Fibroblast of lung (primary cell): ENCODE data around the gene KCNQ4.

Source experiments
- EZH2 ChIP-seq: IDR thresholded peaks from 2 replicates; pipeline ENCODE4 v1.5.1; 2012; ENCODE audit warnings: low read length, control low read depth, mild to moderate bottlenecking; ENCODE audit errors: missing control alignments
- TF ChIP-seq, protein P1 (sequence below), 2 donors: IDR thresholded peaks in 1 of 2; conservative IDR thresholded peaks in 1 of 2; 1 replicate in 1 of 2; 2 replicates in 1 of 2; pipeline ENCODE4 v1.5.1; 2011 to 2012; ENCODE audit warnings: low read length in 2 of 2, control low read depth in 1 of 2, inconsistent platforms in 1 of 2, low read depth in 1 of 2, mild to moderate bottlenecking in 1 of 2

DNA sequence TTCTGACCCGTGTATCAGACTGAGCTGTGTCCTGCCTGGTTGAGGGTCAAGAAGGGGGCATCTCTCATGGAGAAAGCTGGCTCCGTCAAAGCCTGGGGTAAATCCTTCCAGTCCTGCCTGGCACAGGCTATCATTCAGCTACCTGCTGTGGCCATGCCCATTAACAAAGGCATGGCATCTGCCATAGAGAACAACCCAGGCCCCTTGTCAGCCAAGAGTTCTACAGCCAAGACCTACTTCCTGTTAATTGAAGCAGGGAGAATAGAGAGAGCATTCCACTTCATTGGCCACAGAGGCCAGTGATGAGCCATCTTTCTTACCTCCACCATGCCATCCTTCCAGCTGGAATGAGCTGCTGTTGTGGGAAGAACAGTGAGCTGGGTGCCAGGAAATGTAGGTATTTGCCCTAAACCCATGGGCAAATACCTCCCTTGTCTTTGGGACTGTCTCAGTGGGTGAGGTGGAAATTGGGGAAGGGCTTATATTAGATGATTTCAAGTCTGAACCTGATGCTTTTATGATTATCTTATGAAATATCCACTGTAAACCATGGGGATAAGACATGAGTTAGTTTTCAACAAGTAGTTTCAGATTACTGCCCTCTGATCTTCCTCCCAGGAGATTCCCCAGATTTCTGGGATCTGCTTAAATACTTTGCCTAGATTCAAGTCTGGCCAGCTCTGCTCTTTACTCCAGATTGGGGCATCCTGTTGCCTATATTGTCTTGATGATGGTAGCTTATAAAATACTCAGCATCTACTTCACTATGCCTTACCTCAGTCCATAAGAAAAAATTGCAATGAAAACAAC is 11.2 kb upstream of the KCNQ4 start:
- TF ChIP-seq, protein P1, sequence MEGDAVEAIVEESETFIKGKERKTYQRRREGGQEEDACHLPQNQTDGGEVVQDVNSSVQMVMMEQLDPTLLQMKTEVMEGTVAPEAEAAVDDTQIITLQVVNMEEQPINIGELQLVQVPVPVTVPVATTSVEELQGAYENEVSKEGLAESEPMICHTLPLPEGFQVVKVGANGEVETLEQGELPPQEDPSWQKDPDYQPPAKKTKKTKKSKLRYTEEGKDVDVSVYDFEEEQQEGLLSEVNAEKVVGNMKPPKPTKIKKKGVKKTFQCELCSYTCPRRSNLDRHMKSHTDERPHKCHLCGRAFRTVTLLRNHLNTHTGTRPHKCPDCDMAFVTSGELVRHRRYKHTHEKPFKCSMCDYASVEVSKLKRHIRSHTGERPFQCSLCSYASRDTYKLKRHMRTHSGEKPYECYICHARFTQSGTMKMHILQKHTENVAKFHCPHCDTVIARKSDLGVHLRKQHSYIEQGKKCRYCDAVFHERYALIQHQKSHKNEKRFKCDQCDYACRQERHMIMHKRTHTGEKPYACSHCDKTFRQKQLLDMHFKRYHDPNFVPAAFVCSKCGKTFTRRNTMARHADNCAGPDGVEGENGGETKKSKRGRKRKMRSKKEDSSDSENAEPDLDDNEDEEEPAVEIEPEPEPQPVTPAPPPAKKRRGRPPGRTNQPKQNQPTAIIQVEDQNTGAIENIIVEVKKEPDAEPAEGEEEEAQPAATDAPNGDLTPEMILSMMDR (conservative IDR thresholded peaks at IDR 0.05 in 1 of 2, IDR thresholded peaks at IDR 0.05 in 1 of 2; ENCODE audit: low read depth in 1 of 2, low read length in 2 of 2): no peak
- TF ChIP-seq EZH2: no peak
